ENCODE results near the gene WDR81.

The WDR81 gene

DNA sequence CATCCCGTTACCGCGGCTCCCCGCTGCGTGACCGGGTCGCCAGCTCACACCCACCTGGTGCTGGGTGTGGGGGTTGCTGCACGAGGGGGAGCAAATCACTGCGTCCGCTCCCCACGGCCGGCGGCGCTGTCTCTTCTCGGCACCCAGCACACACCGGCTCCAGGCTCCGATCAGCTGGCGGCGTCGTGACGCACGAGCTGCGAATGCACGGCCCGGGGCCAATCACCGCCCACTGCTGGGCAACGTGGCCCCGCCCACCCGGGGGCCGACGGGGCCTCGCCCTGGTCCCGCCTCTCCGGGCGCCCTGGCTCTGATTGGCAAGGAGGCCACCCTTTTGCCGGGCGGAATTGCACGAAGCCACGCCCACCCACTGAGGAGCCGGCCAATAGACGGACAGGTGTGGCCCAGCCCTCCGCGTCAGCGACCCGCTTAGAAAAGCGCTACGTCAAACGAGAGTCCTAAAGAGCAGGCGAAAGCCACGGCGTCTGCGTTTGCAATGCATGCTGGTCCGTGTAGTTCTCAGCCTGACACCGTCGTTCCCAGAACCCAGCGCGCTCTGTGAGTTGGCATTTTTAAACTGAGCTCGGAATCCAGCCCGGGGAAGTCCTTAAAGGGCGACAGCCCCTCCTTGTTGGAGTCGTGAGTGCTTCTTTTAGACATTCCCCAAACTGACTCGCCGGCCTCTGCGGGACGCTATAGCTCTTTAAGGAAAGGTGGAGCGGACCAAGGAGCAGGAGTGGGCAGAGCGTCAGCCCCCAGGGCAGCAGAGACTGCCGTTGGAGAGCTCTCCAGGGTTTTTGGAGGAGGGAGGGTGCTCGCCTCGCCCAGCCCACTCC is 8.2 kb upstream of the WDR81 start (continued):
- TF ChIP-seq, protein P1, sequence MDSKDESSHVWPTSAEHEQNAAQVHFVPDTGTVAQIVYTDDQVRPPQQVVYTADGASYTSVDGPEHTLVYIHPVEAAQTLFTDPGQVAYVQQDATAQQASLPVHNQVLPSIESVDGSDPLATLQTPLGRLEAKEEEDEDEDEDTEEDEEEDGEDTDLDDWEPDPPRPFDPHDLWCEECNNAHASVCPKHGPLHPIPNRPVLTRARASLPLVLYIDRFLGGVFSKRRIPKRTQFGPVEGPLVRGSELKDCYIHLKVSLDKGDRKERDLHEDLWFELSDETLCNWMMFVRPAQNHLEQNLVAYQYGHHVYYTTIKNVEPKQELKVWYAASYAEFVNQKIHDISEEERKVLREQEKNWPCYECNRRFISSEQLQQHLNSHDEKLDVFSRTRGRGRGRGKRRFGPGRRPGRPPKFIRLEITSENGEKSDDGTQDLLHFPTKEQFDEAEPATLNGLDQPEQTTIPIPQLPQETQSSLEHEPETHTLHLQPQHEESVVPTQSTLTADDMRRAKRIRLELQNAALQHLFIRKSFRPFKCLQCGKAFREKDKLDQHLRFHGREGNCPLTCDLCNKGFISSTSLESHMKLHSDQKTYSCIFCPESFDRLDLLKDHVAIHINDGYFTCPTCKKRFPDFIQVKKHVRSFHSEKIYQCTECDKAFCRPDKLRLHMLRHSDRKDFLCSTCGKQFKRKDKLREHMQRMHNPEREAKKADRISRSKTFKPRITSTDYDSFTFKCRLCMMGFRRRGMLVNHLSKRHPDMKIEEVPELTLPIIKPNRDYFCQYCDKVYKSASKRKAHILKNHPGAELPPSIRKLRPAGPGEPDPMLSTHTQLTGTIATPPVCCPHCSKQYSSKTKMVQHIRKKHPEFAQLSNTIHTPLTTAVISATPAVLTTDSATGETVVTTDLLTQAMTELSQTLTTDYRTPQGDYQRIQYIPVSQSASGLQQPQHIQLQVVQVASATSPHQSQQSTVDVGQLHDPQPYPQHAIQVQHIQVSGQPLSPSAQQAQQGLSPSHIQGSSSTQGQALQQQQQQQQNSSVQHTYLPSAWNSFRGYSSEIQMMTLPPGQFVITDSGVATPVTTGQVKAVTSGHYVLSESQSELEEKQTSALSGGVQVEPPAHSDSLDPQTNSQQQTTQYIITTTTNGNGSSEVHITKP (tag by site-specific recombination; IDR thresholded peaks at IDR 0.05): no peak
- TF ChIP-seq ZNF146 (tag by site-specific recombination; IDR thresholded peaks at IDR 0.05): no peak
- 0 out of 2 replicates have a peak, but pooled peaks have one; percentile 10 for TF ChIP-seq MZF1 (tag by site-specific recombination; IDR thresholded peaks at IDR 0.05; ENCODE audit: borderline replicate concordance)
- TF ChIP-seq, protein P2, sequence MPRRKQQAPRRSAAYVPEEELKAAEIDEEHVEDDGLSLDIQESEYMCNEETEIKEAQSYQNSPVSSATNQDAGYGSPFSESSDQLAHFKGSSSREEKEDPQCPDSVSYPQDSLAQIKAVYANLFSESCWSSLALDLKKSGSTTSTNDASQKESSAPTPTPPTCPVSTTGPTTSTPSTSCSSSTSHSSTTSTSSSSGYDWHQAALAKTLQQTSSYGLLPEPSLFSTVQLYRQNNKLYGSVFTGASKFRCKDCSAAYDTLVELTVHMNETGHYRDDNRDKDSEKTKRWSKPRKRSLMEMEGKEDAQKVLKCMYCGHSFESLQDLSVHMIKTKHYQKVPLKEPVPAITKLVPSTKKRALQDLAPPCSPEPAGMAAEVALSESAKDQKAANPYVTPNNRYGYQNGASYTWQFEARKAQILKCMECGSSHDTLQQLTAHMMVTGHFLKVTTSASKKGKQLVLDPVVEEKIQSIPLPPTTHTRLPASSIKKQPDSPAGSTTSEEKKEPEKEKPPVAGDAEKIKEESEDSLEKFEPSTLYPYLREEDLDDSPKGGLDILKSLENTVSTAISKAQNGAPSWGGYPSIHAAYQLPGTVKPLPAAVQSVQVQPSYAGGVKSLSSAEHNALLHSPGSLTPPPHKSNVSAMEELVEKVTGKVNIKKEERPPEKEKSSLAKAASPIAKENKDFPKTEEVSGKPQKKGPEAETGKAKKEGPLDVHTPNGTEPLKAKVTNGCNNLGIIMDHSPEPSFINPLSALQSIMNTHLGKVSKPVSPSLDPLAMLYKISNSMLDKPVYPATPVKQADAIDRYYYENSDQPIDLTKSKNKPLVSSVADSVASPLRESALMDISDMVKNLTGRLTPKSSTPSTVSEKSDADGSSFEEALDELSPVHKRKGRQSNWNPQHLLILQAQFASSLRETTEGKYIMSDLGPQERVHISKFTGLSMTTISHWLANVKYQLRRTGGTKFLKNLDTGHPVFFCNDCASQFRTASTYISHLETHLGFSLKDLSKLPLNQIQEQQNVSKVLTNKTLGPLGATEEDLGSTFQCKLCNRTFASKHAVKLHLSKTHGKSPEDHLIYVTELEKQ (tag by site-specific recombination; IDR thresholded peaks at IDR 0.05; ENCODE audit: borderline replicate concordance): no peak
- TF ChIP-seq GLIS1 (tag by site-specific recombination; IDR thresholded peaks at IDR 0.05): peak; percentile 53
- TF ChIP-seq ZNF292 (tag by site-specific recombination; IDR thresholded peaks at IDR 0.05; ENCODE audit: borderline replicate concordance, low read depth): no peak
- TF ChIP-seq ZNF600 (tag by site-specific recombination; IDR thresholded peaks at IDR 0.05): peak; percentile 41; the same call in 1 of the 2 replicates
- TF ChIP-seq ZBTB48 (tag by site-specific recombination; IDR thresholded peaks at IDR 0.05): peak; percentile 66; the same call in 1 of the 2 replicates
- TF ChIP-seq, protein P3, sequence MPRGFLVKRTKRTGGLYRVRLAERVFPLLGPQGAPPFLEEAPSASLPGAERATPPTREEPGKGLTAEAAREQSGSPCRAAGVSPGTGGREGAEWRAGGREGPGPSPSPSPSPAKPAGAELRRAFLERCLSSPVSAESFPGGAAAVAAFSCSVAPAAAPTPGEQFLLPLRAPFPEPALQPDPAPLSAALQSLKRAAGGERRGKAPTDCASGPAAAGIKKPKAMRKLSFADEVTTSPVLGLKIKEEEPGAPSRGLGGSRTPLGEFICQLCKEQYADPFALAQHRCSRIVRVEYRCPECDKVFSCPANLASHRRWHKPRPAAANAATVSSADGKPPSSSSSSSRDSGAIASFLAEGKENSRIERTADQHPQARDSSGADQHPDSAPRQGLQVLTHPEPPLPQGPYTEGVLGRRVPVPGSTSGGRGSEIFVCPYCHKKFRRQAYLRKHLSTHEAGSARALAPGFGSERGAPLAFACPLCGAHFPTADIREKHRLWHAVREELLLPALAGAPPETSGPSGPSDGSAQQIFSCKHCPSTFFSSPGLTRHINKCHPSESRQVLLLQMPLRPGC (tag by site-specific recombination; IDR thresholded peaks at IDR 0.05): 0 out of 2 replicates have a peak, but pooled peaks have one; percentile 20
- TF ChIP-seq, protein P4, sequence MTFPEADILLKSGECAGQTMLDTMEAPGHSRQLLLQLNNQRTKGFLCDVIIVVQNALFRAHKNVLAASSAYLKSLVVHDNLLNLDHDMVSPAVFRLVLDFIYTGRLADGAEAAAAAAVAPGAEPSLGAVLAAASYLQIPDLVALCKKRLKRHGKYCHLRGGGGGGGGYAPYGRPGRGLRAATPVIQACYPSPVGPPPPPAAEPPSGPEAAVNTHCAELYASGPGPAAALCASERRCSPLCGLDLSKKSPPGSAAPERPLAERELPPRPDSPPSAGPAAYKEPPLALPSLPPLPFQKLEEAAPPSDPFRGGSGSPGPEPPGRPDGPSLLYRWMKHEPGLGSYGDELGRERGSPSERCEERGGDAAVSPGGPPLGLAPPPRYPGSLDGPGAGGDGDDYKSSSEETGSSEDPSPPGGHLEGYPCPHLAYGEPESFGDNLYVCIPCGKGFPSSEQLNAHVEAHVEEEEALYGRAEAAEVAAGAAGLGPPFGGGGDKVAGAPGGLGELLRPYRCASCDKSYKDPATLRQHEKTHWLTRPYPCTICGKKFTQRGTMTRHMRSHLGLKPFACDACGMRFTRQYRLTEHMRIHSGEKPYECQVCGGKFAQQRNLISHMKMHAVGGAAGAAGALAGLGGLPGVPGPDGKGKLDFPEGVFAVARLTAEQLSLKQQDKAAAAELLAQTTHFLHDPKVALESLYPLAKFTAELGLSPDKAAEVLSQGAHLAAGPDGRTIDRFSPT (tag by site-specific recombination; IDR thresholded peaks at IDR 0.05): 0 out of 2 replicates have a peak, but pooled peaks have one; percentile 10
- TF ChIP-seq EGR2 (tag by site-specific recombination; IDR thresholded peaks at IDR 0.05; ENCODE audit: low read depth): peak; percentile 72
- TF ChIP-seq, protein P5, sequence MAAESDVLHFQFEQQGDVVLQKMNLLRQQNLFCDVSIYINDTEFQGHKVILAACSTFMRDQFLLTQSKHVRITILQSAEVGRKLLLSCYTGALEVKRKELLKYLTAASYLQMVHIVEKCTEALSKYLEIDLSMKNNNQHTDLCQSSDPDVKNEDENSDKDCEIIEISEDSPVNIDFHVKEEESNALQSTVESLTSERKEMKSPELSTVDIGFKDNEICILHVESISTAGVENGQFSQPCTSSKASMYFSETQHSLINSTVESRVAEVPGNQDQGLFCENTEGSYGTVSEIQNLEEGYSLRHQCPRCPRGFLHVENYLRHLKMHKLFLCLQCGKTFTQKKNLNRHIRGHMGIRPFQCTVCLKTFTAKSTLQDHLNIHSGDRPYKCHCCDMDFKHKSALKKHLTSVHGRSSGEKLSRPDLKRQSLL (tag by site-specific recombination; IDR thresholded peaks at IDR 0.05): peak; percentile 87
- TF ChIP-seq, protein P6, sequence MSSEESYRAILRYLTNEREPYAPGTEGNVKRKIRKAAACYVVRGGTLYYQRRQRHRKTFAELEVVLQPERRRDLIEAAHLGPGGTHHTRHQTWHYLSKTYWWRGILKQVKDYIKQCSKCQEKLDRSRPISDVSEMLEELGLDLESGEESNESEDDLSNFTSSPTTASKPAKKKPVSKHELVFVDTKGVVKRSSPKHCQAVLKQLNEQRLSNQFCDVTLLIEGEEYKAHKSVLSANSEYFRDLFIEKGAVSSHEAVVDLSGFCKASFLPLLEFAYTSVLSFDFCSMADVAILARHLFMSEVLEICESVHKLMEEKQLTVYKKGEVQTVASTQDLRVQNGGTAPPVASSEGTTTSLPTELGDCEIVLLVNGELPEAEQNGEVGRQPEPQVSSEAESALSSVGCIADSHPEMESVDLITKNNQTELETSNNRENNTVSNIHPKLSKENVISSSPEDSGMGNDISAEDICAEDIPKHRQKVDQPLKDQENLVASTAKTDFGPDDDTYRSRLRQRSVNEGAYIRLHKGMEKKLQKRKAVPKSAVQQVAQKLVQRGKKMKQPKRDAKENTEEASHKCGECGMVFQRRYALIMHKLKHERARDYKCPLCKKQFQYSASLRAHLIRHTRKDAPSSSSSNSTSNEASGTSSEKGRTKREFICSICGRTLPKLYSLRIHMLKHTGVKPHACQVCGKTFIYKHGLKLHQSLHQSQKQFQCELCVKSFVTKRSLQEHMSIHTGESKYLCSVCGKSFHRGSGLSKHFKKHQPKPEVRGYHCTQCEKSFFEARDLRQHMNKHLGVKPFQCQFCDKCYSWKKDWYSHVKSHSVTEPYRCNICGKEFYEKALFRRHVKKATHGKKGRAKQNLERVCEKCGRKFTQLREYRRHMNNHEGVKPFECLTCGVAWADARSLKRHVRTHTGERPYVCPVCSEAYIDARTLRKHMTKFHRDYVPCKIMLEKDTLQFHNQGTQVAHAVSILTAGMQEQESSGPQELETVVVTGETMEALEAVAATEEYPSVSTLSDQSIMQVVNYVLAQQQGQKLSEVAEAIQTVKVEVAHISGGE (tag by site-specific recombination; conservative IDR thresholded peaks at IDR 0.05; ENCODE audit: low read depth): 0 out of 2 replicates have a peak, but pooled peaks have one; percentile 29
- TF ChIP-seq KLF1 (tag by site-specific recombination; IDR thresholded peaks at IDR 0.05): peak; percentile 70
- TF ChIP-seq KLF8 (tag by site-specific recombination; IDR thresholded peaks at IDR 0.05): peak; percentile 80
- no peak; the same call in 1 of the 2 replicates for TF ChIP-seq ZNF24 (tag by site-specific recombination; IDR thresholded peaks at IDR 0.05)
- no peak for TF ChIP-seq HOXD13 (CRISPR knock-in tag; IDR thresholded peaks at IDR 0.05; ENCODE audit: borderline replicate concordance)
- TF ChIP-seq, protein P7, sequence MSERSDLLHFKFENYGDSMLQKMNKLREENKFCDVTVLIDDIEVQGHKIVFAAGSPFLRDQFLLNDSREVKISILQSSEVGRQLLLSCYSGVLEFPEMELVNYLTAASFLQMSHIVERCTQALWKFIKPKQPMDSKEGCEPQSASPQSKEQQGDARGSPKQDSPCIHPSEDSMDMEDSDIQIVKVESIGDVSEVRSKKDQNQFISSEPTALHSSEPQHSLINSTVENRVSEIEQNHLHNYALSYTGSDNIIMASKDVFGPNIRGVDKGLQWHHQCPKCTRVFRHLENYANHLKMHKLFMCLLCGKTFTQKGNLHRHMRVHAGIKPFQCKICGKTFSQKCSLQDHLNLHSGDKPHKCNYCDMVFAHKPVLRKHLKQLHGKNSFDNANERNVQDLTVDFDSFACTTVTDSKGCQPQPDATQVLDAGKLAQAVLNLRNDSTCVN (tag by site-specific recombination; optimal IDR thresholded peaks at IDR 0.05): peak; percentile 49
- TF ChIP-seq SP3 (tag by site-specific recombination; IDR thresholded peaks at IDR 0.05): peak; percentile 99

All from HEK293 (cell line).